Measurements from ENCODE around the gene NFIA. TPM values are rescaled to one million over a fixed set of nuclear protein-coding genes. Genes with fewer than 3 reads are reported as not detected.
A peak's percentile ranks its signal among the peaks of the same experiment; 100 is the strongest.

The NFIA gene
- total and polyA plus RNA-seq, 9 of the 15 experiments (the other 6 are each of a cell fraction or from before 2014, with no cell fraction given) = 5.3 to 24.9 (median 9.8) TPM

DNA sequence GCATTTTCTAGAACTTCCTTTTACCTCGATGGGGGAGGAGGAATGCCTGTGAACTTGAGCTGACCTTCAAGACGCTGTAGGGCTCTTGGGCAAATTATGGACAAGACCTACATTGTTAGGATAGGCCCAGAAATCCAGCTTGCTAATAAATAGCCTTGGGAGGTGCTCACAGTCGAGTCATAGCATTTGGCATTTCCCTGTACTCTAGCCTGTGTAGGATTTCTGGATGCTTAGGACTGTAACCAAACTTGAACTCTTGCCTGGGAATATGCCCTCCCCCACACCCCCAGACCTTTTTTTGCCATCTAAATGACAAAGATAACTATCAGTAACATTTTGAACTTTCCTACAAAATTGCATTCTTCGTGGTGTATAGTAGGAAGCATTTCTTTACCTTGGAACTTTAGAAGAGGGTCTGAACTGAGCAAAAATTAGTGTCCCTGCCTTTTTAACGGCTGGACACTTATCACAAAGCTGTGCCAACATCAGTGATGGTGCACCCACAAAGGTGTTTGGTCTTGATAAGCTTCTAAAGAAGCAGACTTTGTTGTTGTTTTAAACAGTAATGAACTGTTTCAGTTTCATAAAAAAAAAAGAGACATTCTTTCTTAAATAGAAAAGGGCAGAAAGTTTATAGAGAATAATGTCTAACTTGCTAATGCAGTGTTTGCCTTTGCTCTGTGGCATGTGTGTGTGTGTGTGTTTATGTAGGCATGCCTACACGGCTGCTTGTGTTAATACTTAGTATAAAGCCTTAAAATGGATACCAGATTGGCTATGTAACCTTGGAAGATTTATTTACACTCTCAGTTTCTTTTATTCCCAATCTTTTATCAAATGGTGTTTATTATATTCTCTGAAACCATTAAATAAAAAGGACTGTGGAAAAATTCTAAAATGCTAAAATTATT lies 88.2 kb downstream of the NFIA start (continued):
- TF ChIP-seq TAL1 (IDR thresholded peaks at IDR 0.05) (peak; percentile 88), ETS2 (tag; IDR thresholded peaks at IDR 0.05; ENCODE audit: borderline replicate concordance, poor library complexity, severe bottlenecking) (no peak), ZNF583 (CRISPR knock-in tag; IDR thresholded peaks at IDR 0.05) (no peak), ARNT (IDR thresholded peaks at IDR 0.05) (0 out of 4 replicates have a peak, but pooled peaks of 1 of the 2 experiments have one; percentile 22), TBL1XR1 (IDR thresholded peaks at IDR 0.05; ENCODE audit: low read length in 2 of 2) (peak in 1 of 2 experiments; percentile 58; a peak in 1 of 4 replicates), MBD2 (IDR thresholded peaks at IDR 0.05; ENCODE audit: borderline replicate concordance, low read depth) (0 out of 2 replicates have a peak, but pooled peaks have one; percentile 49), DDX20 (tag; IDR thresholded peaks at IDR 0.05; ENCODE audit: low read depth) (no peak), ZNF644 (tag; IDR thresholded peaks at IDR 0.05; ENCODE audit: low read depth) (peak; percentile 67; the same call in 1 of the 2 replicates), ZNF695 (CRISPR knock-in tag; IDR thresholded peaks at IDR 0.05) (no peak), ADNP (tag; IDR thresholded peaks at IDR 0.05) (peak; percentile 67; the same call in 1 of the 2 replicates), ARID1B (IDR thresholded peaks at IDR 0.05) (peak; percentile 94)
- TF ChIP-seq, protein P1, sequence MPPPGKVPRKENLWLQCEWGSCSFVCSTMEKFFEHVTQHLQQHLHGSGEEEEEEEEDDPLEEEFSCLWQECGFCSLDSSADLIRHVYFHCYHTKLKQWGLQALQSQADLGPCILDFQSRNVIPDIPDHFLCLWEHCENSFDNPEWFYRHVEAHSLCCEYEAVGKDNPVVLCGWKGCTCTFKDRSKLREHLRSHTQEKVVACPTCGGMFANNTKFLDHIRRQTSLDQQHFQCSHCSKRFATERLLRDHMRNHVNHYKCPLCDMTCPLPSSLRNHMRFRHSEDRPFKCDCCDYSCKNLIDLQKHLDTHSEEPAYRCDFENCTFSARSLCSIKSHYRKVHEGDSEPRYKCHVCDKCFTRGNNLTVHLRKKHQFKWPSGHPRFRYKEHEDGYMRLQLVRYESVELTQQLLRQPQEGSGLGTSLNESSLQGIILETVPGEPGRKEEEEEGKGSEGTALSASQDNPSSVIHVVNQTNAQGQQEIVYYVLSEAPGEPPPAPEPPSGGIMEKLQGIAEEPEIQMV (tag; conservative IDR thresholded peaks at IDR 0.05; ENCODE audit: low read depth) = no peak
- TF ChIP-seq, protein P2, sequence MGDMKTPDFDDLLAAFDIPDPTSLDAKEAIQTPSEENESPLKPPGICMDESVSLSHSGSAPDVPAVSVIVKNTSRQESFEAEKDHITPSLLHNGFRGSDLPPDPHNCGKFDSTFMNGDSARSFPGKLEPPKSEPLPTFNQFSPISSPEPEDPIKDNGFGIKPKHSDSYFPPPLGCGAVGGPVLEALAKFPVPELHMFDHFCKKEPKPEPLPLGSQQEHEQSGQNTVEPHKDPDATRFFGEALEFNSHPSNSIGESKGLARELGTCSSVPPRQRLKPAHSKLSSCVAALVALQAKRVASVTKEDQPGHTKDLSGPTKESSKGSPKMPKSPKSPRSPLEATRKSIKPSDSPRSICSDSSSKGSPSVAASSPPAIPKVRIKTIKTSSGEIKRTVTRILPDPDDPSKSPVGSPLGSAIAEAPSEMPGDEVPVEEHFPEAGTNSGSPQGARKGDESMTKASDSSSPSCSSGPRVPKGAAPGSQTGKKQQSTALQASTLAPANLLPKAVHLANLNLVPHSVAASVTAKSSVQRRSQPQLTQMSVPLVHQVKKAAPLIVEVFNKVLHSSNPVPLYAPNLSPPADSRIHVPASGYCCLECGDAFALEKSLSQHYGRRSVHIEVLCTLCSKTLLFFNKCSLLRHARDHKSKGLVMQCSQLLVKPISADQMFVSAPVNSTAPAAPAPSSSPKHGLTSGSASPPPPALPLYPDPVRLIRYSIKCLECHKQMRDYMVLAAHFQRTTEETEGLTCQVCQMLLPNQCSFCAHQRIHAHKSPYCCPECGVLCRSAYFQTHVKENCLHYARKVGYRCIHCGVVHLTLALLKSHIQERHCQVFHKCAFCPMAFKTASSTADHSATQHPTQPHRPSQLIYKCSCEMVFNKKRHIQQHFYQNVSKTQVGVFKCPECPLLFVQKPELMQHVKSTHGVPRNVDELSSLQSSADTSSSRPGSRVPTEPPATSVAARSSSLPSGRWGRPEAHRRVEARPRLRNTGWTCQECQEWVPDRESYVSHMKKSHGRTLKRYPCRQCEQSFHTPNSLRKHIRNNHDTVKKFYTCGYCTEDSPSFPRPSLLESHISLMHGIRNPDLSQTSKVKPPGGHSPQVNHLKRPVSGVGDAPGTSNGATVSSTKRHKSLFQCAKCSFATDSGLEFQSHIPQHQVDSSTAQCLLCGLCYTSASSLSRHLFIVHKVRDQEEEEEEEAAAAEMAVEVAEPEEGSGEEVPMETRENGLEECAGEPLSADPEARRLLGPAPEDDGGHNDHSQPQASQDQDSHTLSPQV (IDR thresholded peaks at IDR 0.05) = peak; percentile 81
- TF ChIP-seq, protein P3, sequence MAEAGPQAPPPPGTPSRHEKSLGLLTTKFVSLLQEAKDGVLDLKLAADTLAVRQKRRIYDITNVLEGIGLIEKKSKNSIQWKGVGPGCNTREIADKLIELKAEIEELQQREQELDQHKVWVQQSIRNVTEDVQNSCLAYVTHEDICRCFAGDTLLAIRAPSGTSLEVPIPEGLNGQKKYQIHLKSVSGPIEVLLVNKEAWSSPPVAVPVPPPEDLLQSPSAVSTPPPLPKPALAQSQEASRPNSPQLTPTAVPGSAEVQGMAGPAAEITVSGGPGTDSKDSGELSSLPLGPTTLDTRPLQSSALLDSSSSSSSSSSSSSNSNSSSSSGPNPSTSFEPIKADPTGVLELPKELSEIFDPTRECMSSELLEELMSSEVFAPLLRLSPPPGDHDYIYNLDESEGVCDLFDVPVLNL (CRISPR knock-in tag; IDR thresholded peaks at IDR 0.05; ENCODE audit: low read depth) = no peak
- TF ChIP-seq, protein P4, sequence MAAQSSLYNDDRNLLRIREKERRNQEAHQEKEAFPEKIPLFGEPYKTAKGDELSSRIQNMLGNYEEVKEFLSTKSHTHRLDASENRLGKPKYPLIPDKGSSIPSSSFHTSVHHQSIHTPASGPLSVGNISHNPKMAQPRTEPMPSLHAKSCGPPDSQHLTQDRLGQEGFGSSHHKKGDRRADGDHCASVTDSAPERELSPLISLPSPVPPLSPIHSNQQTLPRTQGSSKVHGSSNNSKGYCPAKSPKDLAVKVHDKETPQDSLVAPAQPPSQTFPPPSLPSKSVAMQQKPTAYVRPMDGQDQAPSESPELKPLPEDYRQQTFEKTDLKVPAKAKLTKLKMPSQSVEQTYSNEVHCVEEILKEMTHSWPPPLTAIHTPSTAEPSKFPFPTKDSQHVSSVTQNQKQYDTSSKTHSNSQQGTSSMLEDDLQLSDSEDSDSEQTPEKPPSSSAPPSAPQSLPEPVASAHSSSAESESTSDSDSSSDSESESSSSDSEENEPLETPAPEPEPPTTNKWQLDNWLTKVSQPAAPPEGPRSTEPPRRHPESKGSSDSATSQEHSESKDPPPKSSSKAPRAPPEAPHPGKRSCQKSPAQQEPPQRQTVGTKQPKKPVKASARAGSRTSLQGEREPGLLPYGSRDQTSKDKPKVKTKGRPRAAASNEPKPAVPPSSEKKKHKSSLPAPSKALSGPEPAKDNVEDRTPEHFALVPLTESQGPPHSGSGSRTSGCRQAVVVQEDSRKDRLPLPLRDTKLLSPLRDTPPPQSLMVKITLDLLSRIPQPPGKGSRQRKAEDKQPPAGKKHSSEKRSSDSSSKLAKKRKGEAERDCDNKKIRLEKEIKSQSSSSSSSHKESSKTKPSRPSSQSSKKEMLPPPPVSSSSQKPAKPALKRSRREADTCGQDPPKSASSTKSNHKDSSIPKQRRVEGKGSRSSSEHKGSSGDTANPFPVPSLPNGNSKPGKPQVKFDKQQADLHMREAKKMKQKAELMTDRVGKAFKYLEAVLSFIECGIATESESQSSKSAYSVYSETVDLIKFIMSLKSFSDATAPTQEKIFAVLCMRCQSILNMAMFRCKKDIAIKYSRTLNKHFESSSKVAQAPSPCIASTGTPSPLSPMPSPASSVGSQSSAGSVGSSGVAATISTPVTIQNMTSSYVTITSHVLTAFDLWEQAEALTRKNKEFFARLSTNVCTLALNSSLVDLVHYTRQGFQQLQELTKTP (IDR thresholded peaks at IDR 0.05; ENCODE audit: low read depth in 1 of 2, partially characterized antibody in 2 of 2) = peak in 1 of 2 experiments; percentile 55
